Measurements from ENCODE around the gene HTR3E. TPM values are rescaled to one million over a fixed set of nuclear protein-coding genes. Genes with fewer than 3 reads are reported as not detected.
"Not testable (repeated sequence)": the region's sequence is repeated elsewhere in the genome, so short reads cannot be mapped to it uniquely, and the experiment has no call there.

HTR3E gene
- total RNA-seq, 1 donor from 2014 or later: not detected

DNA sequence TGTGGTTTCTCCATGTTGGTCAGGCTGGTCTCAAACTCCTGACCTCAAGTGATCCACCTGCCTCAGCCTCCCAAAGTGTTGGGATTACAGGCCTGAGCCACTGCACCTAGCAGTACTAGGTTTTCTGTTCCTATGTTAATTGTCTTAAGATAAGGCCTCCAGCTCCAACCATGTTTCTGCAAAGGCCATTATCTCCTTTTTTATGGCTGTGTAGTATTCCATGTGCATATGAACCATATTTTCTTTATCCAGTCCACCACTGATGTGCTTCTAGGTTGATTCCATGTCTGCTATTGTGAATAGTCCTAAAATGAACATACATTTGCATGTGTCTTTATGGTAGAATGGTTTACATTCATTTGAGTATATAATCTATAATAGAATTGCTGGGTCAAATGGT, 34.2 kb upstream of the HTR3E start:
- no peak for FAIRE-seq

DNA sequence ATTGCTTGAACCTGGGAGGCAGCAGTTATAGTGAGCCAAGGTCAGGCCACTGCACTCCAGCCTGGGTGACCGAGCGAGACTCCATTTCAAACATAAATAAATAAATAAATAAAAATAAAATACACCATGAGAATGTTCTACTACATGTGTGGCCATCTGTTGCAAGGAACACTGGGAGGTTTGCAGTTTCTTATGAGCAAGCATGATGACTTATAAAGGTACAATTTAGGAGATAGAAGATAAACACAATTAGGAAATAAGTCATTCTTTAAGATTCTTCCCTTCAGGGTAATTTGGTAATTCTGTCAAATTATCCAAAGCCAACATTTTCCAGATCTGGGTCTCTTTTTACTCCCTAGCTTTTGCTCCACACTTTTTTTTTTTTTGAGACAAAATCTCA, 30.7 kb upstream of the HTR3E start:
- H3K27me3 ChIP-seq (ENCODE audit: control insufficient read depth, insufficient read depth, low read length): peaks cover 2% of the 10 kb centered on the region
- H3K4me3 ChIP-seq (ENCODE audit: low read depth, low read length): no peak overlapping the region
- FAIRE-seq (no peak), DNase-seq (ENCODE audit: low read depth) (no peak)
- H3K36me3 ChIP-seq (ENCODE audit: control insufficient read depth, insufficient read depth, low read length): no peaks in the 10 kb centered on the region
- TF ChIP-seq, protein P1, sequence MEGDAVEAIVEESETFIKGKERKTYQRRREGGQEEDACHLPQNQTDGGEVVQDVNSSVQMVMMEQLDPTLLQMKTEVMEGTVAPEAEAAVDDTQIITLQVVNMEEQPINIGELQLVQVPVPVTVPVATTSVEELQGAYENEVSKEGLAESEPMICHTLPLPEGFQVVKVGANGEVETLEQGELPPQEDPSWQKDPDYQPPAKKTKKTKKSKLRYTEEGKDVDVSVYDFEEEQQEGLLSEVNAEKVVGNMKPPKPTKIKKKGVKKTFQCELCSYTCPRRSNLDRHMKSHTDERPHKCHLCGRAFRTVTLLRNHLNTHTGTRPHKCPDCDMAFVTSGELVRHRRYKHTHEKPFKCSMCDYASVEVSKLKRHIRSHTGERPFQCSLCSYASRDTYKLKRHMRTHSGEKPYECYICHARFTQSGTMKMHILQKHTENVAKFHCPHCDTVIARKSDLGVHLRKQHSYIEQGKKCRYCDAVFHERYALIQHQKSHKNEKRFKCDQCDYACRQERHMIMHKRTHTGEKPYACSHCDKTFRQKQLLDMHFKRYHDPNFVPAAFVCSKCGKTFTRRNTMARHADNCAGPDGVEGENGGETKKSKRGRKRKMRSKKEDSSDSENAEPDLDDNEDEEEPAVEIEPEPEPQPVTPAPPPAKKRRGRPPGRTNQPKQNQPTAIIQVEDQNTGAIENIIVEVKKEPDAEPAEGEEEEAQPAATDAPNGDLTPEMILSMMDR (IDR thresholded peaks at IDR 0.05; ENCODE audit: insufficient read depth, low read length, severe bottlenecking): no peak

More for the DNA sequence above, 34.2 kb upstream of the HTR3E start:
- no peak for DNase-seq (ENCODE audit: low read depth)
- no peak overlapping the region for H3K4me3 ChIP-seq (ENCODE audit: low read depth, low read length)
- peaks cover 2% of the 10 kb centered on the region for H3K27me3 ChIP-seq (ENCODE audit: control insufficient read depth, insufficient read depth, low read length)
- H3K36me3 ChIP-seq (ENCODE audit: control insufficient read depth, insufficient read depth, low read length): no peaks in the 10 kb centered on the region
- TF ChIP-seq, protein P1 (IDR thresholded peaks at IDR 0.05; ENCODE audit: insufficient read depth, low read length, severe bottlenecking): no peak

DNA sequence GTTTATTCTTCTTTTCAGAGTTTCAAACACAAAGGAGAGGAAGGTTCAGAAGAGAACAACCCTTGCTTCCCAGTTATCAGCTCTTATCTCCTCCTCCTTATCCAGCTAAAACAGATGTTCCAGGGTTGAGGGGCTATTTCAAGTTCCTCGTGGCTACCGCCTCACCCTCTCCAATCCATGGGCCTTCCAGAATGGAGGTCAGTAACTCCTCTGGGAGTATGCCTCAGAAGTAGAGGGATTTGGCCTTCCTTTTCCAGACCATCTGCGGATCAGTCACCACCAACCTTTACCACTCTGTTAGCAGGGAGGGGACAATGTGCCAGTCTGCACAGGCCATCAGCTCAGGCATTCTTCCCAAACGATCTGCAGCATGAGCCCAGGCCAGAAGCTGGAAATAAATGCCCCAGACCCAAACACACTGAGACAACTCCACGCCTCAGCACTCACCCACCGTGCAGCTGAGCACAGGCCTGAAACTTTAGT, 29.2 kb upstream of the HTR3E start:
- FAIRE-seq (peak; percentile 13), DNase-seq (ENCODE audit: low read depth) (no peak)
- TF ChIP-seq, protein P1 (IDR thresholded peaks at IDR 0.05; ENCODE audit: insufficient read depth, low read length, severe bottlenecking): no peak
- H3K27me3 ChIP-seq (ENCODE audit: control insufficient read depth, insufficient read depth, low read length): peaks cover 2% of the 10 kb centered on the region
- H3K4me3 ChIP-seq (ENCODE audit: low read depth, low read length): no peak overlapping the region
- H3K36me3 ChIP-seq (ENCODE audit: control insufficient read depth, insufficient read depth, low read length): no peaks in the 10 kb centered on the region

DNA sequence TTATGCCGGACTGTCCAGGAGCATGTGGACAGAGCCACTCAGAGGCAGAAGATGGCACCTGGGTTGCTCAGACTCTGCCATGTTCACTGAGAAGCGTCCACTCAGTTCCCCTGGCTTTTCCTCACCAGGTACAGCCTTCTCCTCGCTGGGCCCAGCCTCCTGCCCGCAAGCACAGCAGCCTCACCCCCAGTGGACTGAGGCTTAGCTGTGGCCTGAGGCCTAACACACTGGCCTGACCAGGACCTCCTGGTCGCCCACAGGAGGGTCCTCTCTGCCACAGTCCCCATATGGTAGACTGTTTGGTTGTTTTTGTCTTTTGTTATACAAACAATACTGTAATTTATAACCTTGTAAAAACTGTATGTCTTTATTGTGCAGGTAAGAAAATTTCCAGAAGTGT, 28.5 kb upstream of the HTR3E start:
- H3K36me3 ChIP-seq (ENCODE audit: control insufficient read depth, insufficient read depth, low read length): no peaks in the 10 kb centered on the region
- TF ChIP-seq, protein P1 (IDR thresholded peaks at IDR 0.05; ENCODE audit: insufficient read depth, low read length, severe bottlenecking): no peak
- FAIRE-seq: no peak
- no peak for DNase-seq (ENCODE audit: low read depth)
- no peak overlapping the region for H3K4me3 ChIP-seq (ENCODE audit: low read depth, low read length)
- peaks cover 2% of the 10 kb centered on the region for H3K27me3 ChIP-seq (ENCODE audit: control insufficient read depth, insufficient read depth, low read length)

DNA sequence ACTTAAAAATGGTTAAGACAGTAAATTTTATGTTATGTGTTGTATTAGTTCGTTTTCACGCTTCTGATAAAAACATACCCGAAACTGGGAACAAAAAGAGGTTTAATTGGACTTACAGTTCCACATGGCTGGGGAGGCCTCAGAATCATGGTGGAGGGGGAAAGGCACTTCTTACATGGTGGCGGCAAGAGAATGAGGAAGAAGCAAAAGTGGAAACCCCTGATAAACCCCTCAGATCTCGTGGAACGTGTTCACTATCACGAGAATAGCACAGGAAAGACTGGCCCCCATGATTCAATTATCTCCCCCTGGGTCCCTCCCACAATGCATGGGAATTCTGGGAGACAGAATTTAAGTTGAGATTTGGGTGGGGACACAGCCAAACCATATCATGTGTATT, 25.7 kb upstream of the HTR3E start:
- not testable (repeated sequence) for H3K4me3 ChIP-seq (ENCODE audit: low read depth, low read length); DNase-seq (ENCODE audit: low read depth); H3K27me3 ChIP-seq (ENCODE audit: control insufficient read depth, insufficient read depth, low read length); FAIRE-seq; H3K36me3 ChIP-seq (ENCODE audit: control insufficient read depth, insufficient read depth, low read length)

DNA sequence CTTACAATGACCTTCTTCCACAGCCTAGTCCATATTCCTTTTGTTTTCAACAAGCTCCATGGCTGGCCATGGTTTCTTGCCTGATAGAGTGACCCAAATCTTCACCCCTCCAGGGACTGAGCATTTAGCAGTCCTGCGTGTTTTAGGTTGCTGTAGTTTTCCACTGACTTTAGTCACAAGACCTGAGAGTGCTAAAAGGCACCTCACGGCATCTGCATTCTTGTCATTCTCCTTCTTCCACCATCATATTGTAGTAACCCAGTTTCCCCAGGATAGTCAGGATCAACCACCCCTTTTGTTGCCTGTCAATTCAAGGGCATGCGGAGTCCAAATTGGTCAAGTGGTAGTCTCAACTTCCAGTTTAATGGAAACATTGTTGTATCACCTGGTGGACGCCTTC, 23.2 kb upstream of the HTR3E start:
- TF ChIP-seq, protein P1 (IDR thresholded peaks at IDR 0.05; ENCODE audit: insufficient read depth, low read length, severe bottlenecking): no peak
- no peak overlapping the region for H3K4me3 ChIP-seq (ENCODE audit: low read depth, low read length)
- no peak for FAIRE-seq
- no peak for DNase-seq (ENCODE audit: low read depth)
- H3K36me3 ChIP-seq (ENCODE audit: control insufficient read depth, insufficient read depth, low read length): no peaks in the 10 kb centered on the region
- peaks cover 2% of the 10 kb centered on the region for H3K27me3 ChIP-seq (ENCODE audit: control insufficient read depth, insufficient read depth, low read length)
